Measurements from ENCODE around the gene NR1D1.

- TF ChIP-seq CTCF (IDR thresholded peaks at IDR 0.05; ENCODE audit: control extremely low read depth in 1 of 3, insufficient read depth in 1 of 3, low read depth in 1 of 3, low read length in 3 of 3) (no peak), JUND (IDR thresholded peaks at IDR 0.05; ENCODE audit: low read length) (no peak), POLR2AphosphoS5 (IDR thresholded peaks at IDR 0.05; ENCODE audit: low read depth, low read length) (no peak), MAFK (IDR thresholded peaks at IDR 0.05; ENCODE audit: low read depth, low read length) (no peak), CHD2 (IDR thresholded peaks at IDR 0.05; ENCODE audit: low read length) (no peak), JUN (IDR thresholded peaks at IDR 0.05; ENCODE audit: low read depth, low read length) (no peak)
These were observed 570 bp downstream of the NR1D1 start for GRCh38 chr17:40099619-40100418.

Measured in H1 (cell line).